ENCODE data around the gene SEMA5B.

- TF ChIP-seq, protein P1, sequence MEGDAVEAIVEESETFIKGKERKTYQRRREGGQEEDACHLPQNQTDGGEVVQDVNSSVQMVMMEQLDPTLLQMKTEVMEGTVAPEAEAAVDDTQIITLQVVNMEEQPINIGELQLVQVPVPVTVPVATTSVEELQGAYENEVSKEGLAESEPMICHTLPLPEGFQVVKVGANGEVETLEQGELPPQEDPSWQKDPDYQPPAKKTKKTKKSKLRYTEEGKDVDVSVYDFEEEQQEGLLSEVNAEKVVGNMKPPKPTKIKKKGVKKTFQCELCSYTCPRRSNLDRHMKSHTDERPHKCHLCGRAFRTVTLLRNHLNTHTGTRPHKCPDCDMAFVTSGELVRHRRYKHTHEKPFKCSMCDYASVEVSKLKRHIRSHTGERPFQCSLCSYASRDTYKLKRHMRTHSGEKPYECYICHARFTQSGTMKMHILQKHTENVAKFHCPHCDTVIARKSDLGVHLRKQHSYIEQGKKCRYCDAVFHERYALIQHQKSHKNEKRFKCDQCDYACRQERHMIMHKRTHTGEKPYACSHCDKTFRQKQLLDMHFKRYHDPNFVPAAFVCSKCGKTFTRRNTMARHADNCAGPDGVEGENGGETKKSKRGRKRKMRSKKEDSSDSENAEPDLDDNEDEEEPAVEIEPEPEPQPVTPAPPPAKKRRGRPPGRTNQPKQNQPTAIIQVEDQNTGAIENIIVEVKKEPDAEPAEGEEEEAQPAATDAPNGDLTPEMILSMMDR (IDR thresholded peaks at IDR 0.05; ENCODE audit: low read depth, low read length, missing input control): no peak
- TF ChIP-seq JUND (IDR thresholded peaks at IDR 0.05): no peak
- TF ChIP-seq ATF3 (IDR thresholded peaks at IDR 0.05): no peak
- TF ChIP-seq NR2F2 (IDR thresholded peaks at IDR 0.05): no peak
- TF ChIP-seq EGR1 (IDR thresholded peaks at IDR 0.05; ENCODE audit: low read depth in 2 of 2): no peak
- no peak for TF ChIP-seq RAD21 (IDR thresholded peaks at IDR 0.05)
Observed at GRCh38 chr3:122972141-122972540, 55.4 kb downstream of the SEMA5B start.

Measured in liver (tissue), 3 donors.